ENCODE results near the gene EPO. TPM values are rescaled to one million over a fixed set of nuclear protein-coding genes. Genes with fewer than 3 reads are reported as not detected.
"Not testable (repeated sequence)": the region's sequence is repeated elsewhere in the genome, so short reads cannot be mapped to it uniquely, and the experiment has no call there.

Gene EPO
- total RNA-seq, 1 donor from 2014 or later: 0.58 TPM

- no peak for DNase-seq (ENCODE audit: low spot score)
- H3K36me3 ChIP-seq: peaks cover 4% of the 10 kb centered on the region
- Mint-ChIP-seq H3K4me1 (peaks cover 13% of the 10 kb centered on the region), H3K27ac (peak overlapping the region; percentile 3), H3K27me3 (ENCODE audit: insufficient read depth, low read depth) (peaks cover 3% of the 10 kb centered on the region), H3K9me3 (no peaks in the 10 kb centered on the region), H3K36me3 (peaks cover 2% of the 10 kb centered on the region), H3K4me3 (no peak overlapping the region)
- H3F3A ChIP-seq (ENCODE audit: low read depth): peaks cover 8% of the 10 kb centered on the region
- peaks cover 10% of the 10 kb centered on the region for H3K4me1 ChIP-seq
- no peak overlapping the region for H3K27ac ChIP-seq
- H3K9ac ChIP-seq: no peak overlapping the region
- no peak overlapping the region for H3K4me2 ChIP-seq
- no peaks in the 10 kb centered on the region for H3K9me3 ChIP-seq (ENCODE audit: low read depth)
- H3K79me2 ChIP-seq (ENCODE audit: low read depth): peaks cover 24% of the 10 kb centered on the region
- peaks cover 16% of the 10 kb centered on the region for H4K20me1 ChIP-seq (ENCODE audit: low read depth)
- no peaks in the 10 kb centered on the region for H3K27me3 ChIP-seq
- no peak overlapping the region for H3K4me3 ChIP-seq
- TF ChIP-seq, protein P1, sequence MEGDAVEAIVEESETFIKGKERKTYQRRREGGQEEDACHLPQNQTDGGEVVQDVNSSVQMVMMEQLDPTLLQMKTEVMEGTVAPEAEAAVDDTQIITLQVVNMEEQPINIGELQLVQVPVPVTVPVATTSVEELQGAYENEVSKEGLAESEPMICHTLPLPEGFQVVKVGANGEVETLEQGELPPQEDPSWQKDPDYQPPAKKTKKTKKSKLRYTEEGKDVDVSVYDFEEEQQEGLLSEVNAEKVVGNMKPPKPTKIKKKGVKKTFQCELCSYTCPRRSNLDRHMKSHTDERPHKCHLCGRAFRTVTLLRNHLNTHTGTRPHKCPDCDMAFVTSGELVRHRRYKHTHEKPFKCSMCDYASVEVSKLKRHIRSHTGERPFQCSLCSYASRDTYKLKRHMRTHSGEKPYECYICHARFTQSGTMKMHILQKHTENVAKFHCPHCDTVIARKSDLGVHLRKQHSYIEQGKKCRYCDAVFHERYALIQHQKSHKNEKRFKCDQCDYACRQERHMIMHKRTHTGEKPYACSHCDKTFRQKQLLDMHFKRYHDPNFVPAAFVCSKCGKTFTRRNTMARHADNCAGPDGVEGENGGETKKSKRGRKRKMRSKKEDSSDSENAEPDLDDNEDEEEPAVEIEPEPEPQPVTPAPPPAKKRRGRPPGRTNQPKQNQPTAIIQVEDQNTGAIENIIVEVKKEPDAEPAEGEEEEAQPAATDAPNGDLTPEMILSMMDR (IDR thresholded peaks at IDR 0.05): no peak
- TF ChIP-seq EZH2 (IDR thresholded peaks at IDR 0.05) (no peak), EZH2phosphoT487 (IDR thresholded peaks at IDR 0.05) (no peak)
- no peak overlapping the region for H2AFZ ChIP-seq (replicated peaks)
Measured at GRCh38 chr7:100710452-100710851, 9.8 kb upstream of the EPO start.

DNA sequence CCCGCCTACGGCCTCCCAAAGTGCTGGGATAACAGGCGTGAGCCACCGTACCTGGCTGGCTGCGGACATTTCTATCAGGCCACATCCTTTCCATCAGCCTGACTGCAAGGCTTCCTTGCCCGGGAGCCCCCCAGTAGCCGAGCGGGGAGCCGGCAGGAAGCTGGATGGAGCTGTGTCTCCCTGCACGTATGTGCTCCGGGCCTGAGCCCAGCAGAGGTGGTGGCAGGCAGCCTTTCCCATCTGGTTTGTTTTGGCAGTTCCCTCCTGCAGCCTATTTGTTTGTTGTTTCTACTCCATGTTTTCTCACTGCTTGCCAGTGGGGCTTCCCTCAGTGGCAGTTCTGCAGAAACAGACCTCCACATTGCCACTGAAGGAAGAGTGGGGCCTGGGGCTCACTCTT is 8.9 kb upstream of the EPO start:
- no peaks in the 10 kb centered on the region for H3K27me3 ChIP-seq
- H3K4me3 Mint-ChIP-seq: no peak overlapping the region
- no peak for DNase-seq (ENCODE audit: low spot score)
- peaks cover 8% of the 10 kb centered on the region for H3F3A ChIP-seq (ENCODE audit: low read depth)
- H3K36me3 ChIP-seq: peaks cover 4% of the 10 kb centered on the region
- no peak overlapping the region for H2AFZ ChIP-seq (replicated peaks)
- peak overlapping the region; percentile 12 for H3K9ac ChIP-seq
- H3K36me3 Mint-ChIP-seq: peaks cover 2% of the 10 kb centered on the region
- peaks cover 14% of the 10 kb centered on the region for H3K4me1 Mint-ChIP-seq
- H3K79me2 ChIP-seq (ENCODE audit: low read depth): peaks cover 19% of the 10 kb centered on the region
- no peaks in the 10 kb centered on the region for H3K9me3 Mint-ChIP-seq
- TF ChIP-seq EZH2 (IDR thresholded peaks at IDR 0.05) (no peak), EZH2phosphoT487 (IDR thresholded peaks at IDR 0.05) (no peak)
- TF ChIP-seq, protein P1 (IDR thresholded peaks at IDR 0.05): no peak
- H3K9me3 ChIP-seq (ENCODE audit: low read depth): no peaks in the 10 kb centered on the region
- no peak overlapping the region for H3K4me3 ChIP-seq
- peaks cover 10% of the 10 kb centered on the region for H3K4me1 ChIP-seq
- H3K27ac Mint-ChIP-seq: no peak overlapping the region
- H4K20me1 ChIP-seq (ENCODE audit: low read depth): peaks cover 16% of the 10 kb centered on the region
- no peak overlapping the region for H3K4me2 ChIP-seq
- no peak overlapping the region for H3K27ac ChIP-seq
- H3K27me3 Mint-ChIP-seq (ENCODE audit: insufficient read depth, low read depth): peaks cover 2% of the 10 kb centered on the region

- Histone ChIP-seq H3K36me3 (no peaks in the 10 kb centered on the region), H3K4me1 (no peaks in the 10 kb centered on the region), H3K27ac (no peak overlapping the region), H3F3A (ENCODE audit: low read depth) (peaks cover 8% of the 10 kb centered on the region), H3K9me3 (ENCODE audit: low read depth) (no peaks in the 10 kb centered on the region), H3K27me3 (peaks cover 16% of the 10 kb centered on the region), H4K20me1 (ENCODE audit: low read depth) (no peaks in the 10 kb centered on the region), H3K9ac (no peak overlapping the region), H3K4me3 (no peak overlapping the region), H3K4me2 (no peak overlapping the region), H2AFZ (replicated peaks) (no peak overlapping the region), H3K79me2 (ENCODE audit: low read depth) (no peaks in the 10 kb centered on the region)
- Mint-ChIP-seq H3K9me3 (peaks cover 14% of the 10 kb centered on the region), H3K4me1 (peaks cover 5% of the 10 kb centered on the region), H3K27me3 (ENCODE audit: insufficient read depth, low read depth) (peaks cover 18% of the 10 kb centered on the region), H3K27ac (no peak overlapping the region), H3K4me3 (no peak overlapping the region), H3K36me3 (no peaks in the 10 kb centered on the region)
- no peak for DNase-seq (ENCODE audit: low spot score)
- TF ChIP-seq, protein P1 (IDR thresholded peaks at IDR 0.05): no peak
- no peak for TF ChIP-seq EZH2phosphoT487 (IDR thresholded peaks at IDR 0.05)
- TF ChIP-seq EZH2 (IDR thresholded peaks at IDR 0.05): no peak
Measured at GRCh38 chr7:100714725-100715124, 5.5 kb upstream of the EPO start.

- H3K4me1 Mint-ChIP-seq; DNase-seq (ENCODE audit: low spot score); H2AFZ ChIP-seq (replicated peaks); H3K4me3 Mint-ChIP-seq; H3K9ac ChIP-seq; H3K79me2 ChIP-seq (ENCODE audit: low read depth); H3K4me1 ChIP-seq; H4K20me1 ChIP-seq (ENCODE audit: low read depth); H3K4me2 ChIP-seq; H3K4me3 ChIP-seq; H3K36me3 ChIP-seq; H3F3A ChIP-seq (ENCODE audit: low read depth); H3K36me3 Mint-ChIP-seq; H3K27ac ChIP-seq; H3K27ac Mint-ChIP-seq; H3K9me3 ChIP-seq (ENCODE audit: low read depth): not testable (repeated sequence)
- H3K27me3 ChIP-seq: peaks cover 40% of the 10 kb centered on the region
- Mint-ChIP-seq H3K27me3 (ENCODE audit: insufficient read depth, low read depth) (peaks cover 34% of the 10 kb centered on the region), H3K9me3 (peaks cover 16% of the 10 kb centered on the region)
Measured at GRCh38 chr7:100717073-100717472, 3.2 kb upstream of the EPO start.

Data from neural progenitor cell (in vitro differentiated cells).